Endothelial cell of umbilical vein (primary cell): ENCODE data around the gene FCF1. TPM values are rescaled to one million over a fixed set of nuclear protein-coding genes. Genes with fewer than 3 reads are reported as not detected.

Experiments used
- BruUV-seq: library from RNA; stranded (reverse); fragments of 400-500 nt; replicated peaks from 2 replicates; lab custom pipeline; 2021; lab: Mats Ljungman, UMichigan
- CTCF ChIA-PET: fragments of 300-600, 350-600 bp; sonication (Branson Sonifier 250); formaldehyde crosslinking; loops from one replicate; lab custom pipeline; 2021; ENCODE audit warnings: antibody characterized with exemption, inconsistent platforms; lab: Charles Lee
- POLR2A ChIA-PET: fragments of 300-600, 350-600 bp; sonication (Branson Sonifier 250); formaldehyde crosslinking; loops from one replicate; lab custom pipeline; 2021; ENCODE audit warnings: antibody characterized with exemption, inconsistent platforms; lab: Charles Lee
- DNase-seq: peaks from one replicate; pipeline ENCODE4 v3.0.0-alpha.2; 2011; ENCODE audit warnings: low read depth, low spot score
- FAIRE-seq: peaks from 2 replicates; lab custom pipeline; 2011; peaks lifted over from hg19 to GRCh38; lab: Jason Lieb, UNC
- H2AFZ ChIP-seq: 2 replicates; pipeline ENCODE4 v1.6.0; 2012; ENCODE audit warnings: low read depth, low read length, control low read depth, inconsistent platforms
- H3K27ac ChIP-seq: 2 replicates; pipeline ENCODE4 v1.5.1; 2011; ENCODE audit warnings: low read depth, mild to moderate bottlenecking, control low read depth, low read length, moderate library complexity; ENCODE audit not compliant: insufficient read depth
- H3K27me3 ChIP-seq, 2 experiments: 2 replicates each; pipeline versions ENCODE4 v1.6.0 to v1.6.1; 2011; ENCODE audit warnings: low read length in 2 of 2, mixed read lengths in 1 of 2; ENCODE audit not compliant: control insufficient read depth in 2 of 2, insufficient read depth in 2 of 2
- H3K36me3 ChIP-seq, 2 experiments: 2 replicates in 1 of 2; 3 replicates in 1 of 2; pipeline ENCODE4 v1.5.1; 2011; ENCODE audit warnings: low read length in 2 of 2, mild to moderate bottlenecking in 1 of 2, moderate library complexity in 1 of 2; ENCODE audit not compliant: control insufficient read depth in 2 of 2, insufficient read depth in 2 of 2; ENCODE audit errors: extremely low read depth in 1 of 2
- H3K4me1 ChIP-seq: 3 replicates; pipeline ENCODE4 v1.5.1; 2011; ENCODE audit warnings: mild to moderate bottlenecking, low read length; ENCODE audit not compliant: control insufficient read depth, insufficient read depth; ENCODE audit errors: extremely low read depth
- H3K4me2 ChIP-seq: 2 replicates; pipeline ENCODE4 v1.6.1; 2011; ENCODE audit warnings: low read length, control low read depth, mixed read lengths; ENCODE audit not compliant: insufficient read depth
- H3K4me3 ChIP-seq, 3 experiments: fragments of 200-600 bp in 1 of 3; sonication (generic), shearing (Covaris generic) in 1 of 3; replicated peaks in 1 of 3; 2 replicates each; pipeline ENCODE4 v1.5.1; 2011 to 2016; ENCODE audit warnings: control low read depth in 3 of 3, low read length in 3 of 3, mild to moderate bottlenecking in 2 of 3, inconsistent platforms in 1 of 3, low read depth in 1 of 3, moderate library complexity in 1 of 3; ENCODE audit not compliant: insufficient read depth in 1 of 3
- H3K79me2 ChIP-seq: 2 replicates; pipeline ENCODE4 v1.6.0; 2012; ENCODE audit warnings: low read length, inconsistent platforms; ENCODE audit not compliant: control insufficient read depth, insufficient read depth
- H3K9ac ChIP-seq: replicated peaks from 2 replicates; pipeline ENCODE3; 2011; ENCODE audit warnings: low read length, control low read depth; ENCODE audit not compliant: insufficient read depth; ENCODE audit errors: extremely low read depth
- H3K9me1 ChIP-seq: replicated peaks from 3 replicates; pipeline ENCODE4 v1.6.0; 2011; ENCODE audit warnings: mild to moderate bottlenecking, low read length; ENCODE audit not compliant: control insufficient read depth, insufficient read depth; ENCODE audit errors: extremely low read depth
- H3K9me3 ChIP-seq: replicated peaks from 2 replicates; pipeline ENCODE4 v1.5.1; 2012; ENCODE audit warnings: low read length, inconsistent platforms; ENCODE audit not compliant: control insufficient read depth, insufficient read depth
- H4K20me1 ChIP-seq: replicated peaks from 2 replicates; pipeline ENCODE3; 2011; ENCODE audit warnings: mild to moderate bottlenecking, low read length; ENCODE audit not compliant: control insufficient read depth, insufficient read depth; ENCODE audit errors: extremely low read depth
- EZH2 ChIP-seq: IDR thresholded peaks from 2 replicates; pipeline ENCODE4 v1.6.1; 2012; ENCODE audit warnings: borderline replicate concordance, low read depth, mild to moderate bottlenecking, moderate library complexity, low read length, inconsistent platforms; ENCODE audit not compliant: severe bottlenecking
- FOS ChIP-seq: IDR thresholded peaks from 2 replicates; pipeline ENCODE4 v1.6.1; 2011; ENCODE audit warnings: mild to moderate bottlenecking, low read length, moderate library complexity, borderline replicate concordance; ENCODE audit not compliant: insufficient read depth
- GATA2 ChIP-seq: IDR thresholded peaks from 2 replicates; pipeline ENCODE4 v1.7.0; 2011; ENCODE audit warnings: low read depth, mild to moderate bottlenecking, moderate library complexity, mixed read lengths, low read length; ENCODE audit not compliant: insufficient read length, insufficient read depth
- MYC ChIP-seq: IDR thresholded peaks from one replicate; pipeline ENCODE4 v1.6.1; 2011; ENCODE audit warnings: mild to moderate bottlenecking, low read depth, low read length
- POLR2A ChIP-seq: IDR thresholded peaks from 2 replicates; pipeline ENCODE4 v1.6.1; 2012; ENCODE audit warnings: low read depth, mild to moderate bottlenecking, control low read depth, low read length
- dilution Hi-C: fragments of 300-500 bp; cut with MboI; formaldehyde crosslinking; loops from one replicate; pipeline ENCODE4 v1.15.0; 2019; ENCODE audit warnings: low sequenced_read_pairs; ENCODE audit not compliant: extremely low pct_ligation_motif_present
- intact Hi-C: fragments of 100-400 bp; cut with micrococcal nuclease; formaldehyde crosslinking; loops from one replicate; pipeline ENCODE4 v1.10.0; 2022
- polyA plus RNA-seq, 4 experiments: library from polyadenylated mRNA; depleted of rRNA in 3 of 4; stranded (reverse) in 3 of 4; unstranded in 1 of 4; fragments of >200 nt; gene quantifications; 2 replicates each; pipeline versions ENCODE4 v1.2.1 to v1.2.3, GENCODE V29; 2011 to 2012; ENCODE audit warnings: missing spikeins in 1 of 4
- total RNA-seq: library from RNA; stranded (reverse); gene quantifications from 2 replicates; pipeline ENCODE4 v1.2.3, GENCODE V29; 2021
- TF ChIP-seq, protein P1 (sequence below): IDR thresholded peaks from 2 replicates; pipeline ENCODE4 v1.6.1; 2011; ENCODE audit not compliant: insufficient read depth, insufficient read length
- TF ChIP-seq, protein P2 (sequence below), 2 donors: IDR thresholded peaks; 1 replicate in 1 of 2; 2 replicates in 1 of 2; pipeline ENCODE4 v1.5.1; 2011; ENCODE audit warnings: low read length in 2 of 2, mild to moderate bottlenecking in 2 of 2, moderate library complexity in 2 of 2, control low read depth in 1 of 2, inconsistent platforms in 1 of 2, low read depth in 1 of 2; ENCODE audit not compliant: insufficient read depth in 1 of 2; ENCODE audit errors: extremely low read depth in 1 of 2

The FCF1 gene
- total and polyA plus RNA-seq, 2 donors (not counting 3 experiments of a cell fraction or from before 2014, with no cell fraction given), result 26.2 to 58.2 TPM

DNA sequence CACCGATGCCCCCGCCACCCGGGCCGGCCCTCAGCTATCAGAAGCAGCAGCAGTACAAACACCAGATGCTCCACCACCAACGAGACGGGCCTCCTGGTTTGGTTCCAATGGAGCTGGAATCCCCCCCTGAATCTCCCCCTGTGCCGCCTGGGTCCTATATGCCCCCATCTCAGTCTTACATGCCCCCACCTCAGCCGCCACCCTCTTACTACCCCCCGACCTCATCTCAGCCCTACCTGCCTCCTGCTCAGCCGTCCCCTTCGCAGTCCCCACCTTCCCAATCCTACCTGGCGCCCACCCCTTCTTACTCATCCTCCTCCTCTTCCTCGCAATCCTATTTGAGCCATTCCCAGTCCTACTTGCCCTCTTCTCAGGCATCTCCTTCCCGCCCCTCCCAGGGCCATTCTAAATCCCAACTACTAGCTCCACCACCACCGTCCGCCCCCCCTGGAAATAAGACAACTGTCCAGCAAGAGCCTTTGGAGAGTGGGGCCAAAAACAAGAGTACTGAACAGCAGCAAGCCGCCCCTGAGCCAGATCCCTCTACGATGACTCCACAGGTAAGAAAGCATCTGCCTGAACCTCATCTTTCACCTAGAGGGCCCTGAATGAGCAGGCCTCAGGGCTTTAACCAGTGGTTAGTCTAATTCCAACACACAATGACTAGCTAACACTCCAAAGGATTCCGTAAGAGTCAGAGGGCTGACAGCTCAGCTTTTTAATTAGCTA, 51.0 kb downstream of the FCF1 start:
- Histone ChIP-seq H4K20me1 (peaks cover 14% of the 10 kb centered on the region), H3K4me1 (peaks cover 25% of the 10 kb centered on the region), H3K9ac (peak overlapping the region; percentile 91), H3K4me3 (peak overlapping the region; percentile 59 to 92 (median 90)), H3K27me3 (no peaks in the 10 kb centered on the region), H2AFZ (no peak overlapping the region), H3K9me1 (no peaks in the 10 kb centered on the region), H3K79me2 (peaks cover 56% of the 10 kb centered on the region), H3K9me3 (no peaks in the 10 kb centered on the region), H3K36me3 (no peaks in the 10 kb centered on the region), H3K4me2 (peak overlapping the region; percentile 88), H3K27ac (peak overlapping the region; percentile 86)
- intact Hi-C loops, result loop anchor here (1.0 kb wide), 3 partner anchors 29 to 152 kb away; partner anchors contain the start of genes AREL1, FCF1 and LTBP2
- POLR2A ChIA-PET, result interaction anchor here (0.6 to 1.0 kb wide), 2 partner anchors 42 to 155 kb away, joined by 3 to 4 read pairs; no protein-coding TSS in a partner anchor
- CTCF ChIA-PET, result interaction anchor here (0.6 to 2.2 kb wide), 17 partner anchors 9 to 155 kb away, joined by 3 to 20 read pairs (median 4); partner anchors contain the start of gene LTBP2
- FAIRE-seq (no peak), DNase-seq (peak; percentile 35)
- dilution Hi-C loops, result no loop called here
- TF ChIP-seq GATA2 (no peak), MYC (no peak), FOS (no peak), EZH2 (no peak), POLR2A (no peak)
- TF ChIP-seq, protein P1, sequence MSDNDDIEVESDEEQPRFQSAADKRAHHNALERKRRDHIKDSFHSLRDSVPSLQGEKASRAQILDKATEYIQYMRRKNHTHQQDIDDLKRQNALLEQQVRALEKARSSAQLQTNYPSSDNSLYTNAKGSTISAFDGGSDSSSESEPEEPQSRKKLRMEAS, result no peak
- TF ChIP-seq, protein P2, sequence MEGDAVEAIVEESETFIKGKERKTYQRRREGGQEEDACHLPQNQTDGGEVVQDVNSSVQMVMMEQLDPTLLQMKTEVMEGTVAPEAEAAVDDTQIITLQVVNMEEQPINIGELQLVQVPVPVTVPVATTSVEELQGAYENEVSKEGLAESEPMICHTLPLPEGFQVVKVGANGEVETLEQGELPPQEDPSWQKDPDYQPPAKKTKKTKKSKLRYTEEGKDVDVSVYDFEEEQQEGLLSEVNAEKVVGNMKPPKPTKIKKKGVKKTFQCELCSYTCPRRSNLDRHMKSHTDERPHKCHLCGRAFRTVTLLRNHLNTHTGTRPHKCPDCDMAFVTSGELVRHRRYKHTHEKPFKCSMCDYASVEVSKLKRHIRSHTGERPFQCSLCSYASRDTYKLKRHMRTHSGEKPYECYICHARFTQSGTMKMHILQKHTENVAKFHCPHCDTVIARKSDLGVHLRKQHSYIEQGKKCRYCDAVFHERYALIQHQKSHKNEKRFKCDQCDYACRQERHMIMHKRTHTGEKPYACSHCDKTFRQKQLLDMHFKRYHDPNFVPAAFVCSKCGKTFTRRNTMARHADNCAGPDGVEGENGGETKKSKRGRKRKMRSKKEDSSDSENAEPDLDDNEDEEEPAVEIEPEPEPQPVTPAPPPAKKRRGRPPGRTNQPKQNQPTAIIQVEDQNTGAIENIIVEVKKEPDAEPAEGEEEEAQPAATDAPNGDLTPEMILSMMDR (IDR thresholded peaks at IDR 0.05; ENCODE audit: extremely low read depth in 1 of 2, insufficient read depth in 1 of 2, low read depth in 1 of 2, low read length in 2 of 2), result no peak
- BruUV-seq, result no TSS peak
